HFF-Myc (cell line): Measurements from ENCODE around the gene MSI2.

Source experiments
- DNase-seq: peaks from one replicate; pipeline ENCODE4 v3.0.0-alpha.2; 2011; ENCODE audit warnings: low read depth; ENCODE audit errors: extremely low read depth
- H3K4me3 ChIP-seq: replicated peaks from 2 replicates; pipeline ENCODE4 v1.5.1; 2011; ENCODE audit warnings: low read depth, mild to moderate bottlenecking, control low read depth, low read length
- CTCF ChIP-seq: IDR thresholded peaks from 2 replicates; pipeline ENCODE4 v1.5.1; 2012; ENCODE audit warnings: mild to moderate bottlenecking, low read depth, low read length, control low read depth; ENCODE audit errors: missing control alignments

Gene MSI2

DNA sequence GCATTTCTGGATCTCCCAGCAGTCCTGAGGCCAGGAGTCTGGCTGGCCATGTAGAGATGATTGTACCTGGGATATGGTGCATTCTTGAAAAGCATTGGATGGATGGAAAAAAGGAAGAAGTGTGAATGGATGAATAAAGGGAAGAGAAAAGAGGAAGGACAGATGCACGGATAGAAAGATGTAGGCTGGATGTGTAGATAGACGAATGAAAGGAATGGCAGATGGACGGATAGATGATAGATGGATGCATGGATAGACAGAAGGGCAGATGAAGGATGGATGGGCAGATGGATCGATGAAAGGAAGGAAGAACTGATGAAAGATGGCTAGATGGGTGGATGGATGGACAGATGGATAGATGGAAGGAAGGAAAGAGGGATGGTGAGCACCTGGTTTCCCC is 210.9 kb downstream of the MSI2 start:
- no peak for DNase-seq
- no peak for TF ChIP-seq CTCF
- H3K4me3 ChIP-seq: no peak overlapping the region

GRCh38 chr17:57467801-57468200 is 211.5 kb downstream of the MSI2 start:
- H3K4me3 ChIP-seq: no peak overlapping the region
- no peak for DNase-seq
- no peak for TF ChIP-seq CTCF

- DNase-seq: no peak
- TF ChIP-seq CTCF: no peak
- no peak overlapping the region for H3K4me3 ChIP-seq
These were observed 212.8 kb downstream of the MSI2 start for GRCh38 chr17:57468932-57469775.

- no peak for TF ChIP-seq CTCF
- H3K4me3 ChIP-seq: no peak overlapping the region
- DNase-seq: no peak
These were observed 214.6 kb downstream of the MSI2 start for GRCh38 chr17:57470906-57471305.

DNA sequence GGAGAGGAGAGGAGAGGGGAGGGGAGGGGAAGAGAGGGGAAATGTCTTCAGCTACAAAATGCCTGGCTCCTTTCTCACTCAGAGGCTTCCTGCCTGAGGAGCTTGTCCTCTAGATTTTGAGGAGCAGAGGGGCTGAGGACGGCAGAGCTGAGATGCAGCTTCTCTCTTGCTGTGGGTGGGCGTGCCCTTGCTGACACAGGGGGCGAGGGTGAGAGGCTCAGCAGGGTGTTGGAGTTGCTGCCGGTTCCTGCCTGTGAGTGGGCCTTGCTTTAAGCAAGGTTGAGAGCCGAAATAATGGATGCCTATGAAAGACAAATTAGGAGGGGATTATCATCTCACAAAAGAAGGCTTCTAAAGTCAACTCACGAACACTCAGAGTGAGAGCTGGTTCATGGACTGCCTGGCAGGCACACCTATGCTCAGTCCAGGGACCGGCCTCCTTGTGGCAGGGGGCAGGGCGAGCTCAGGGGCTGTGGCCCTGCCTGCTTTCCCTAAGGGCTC is 215.6 kb downstream of the MSI2 start:
- no peak for DNase-seq
- no peak for TF ChIP-seq CTCF
- no peak overlapping the region for H3K4me3 ChIP-seq

DNA sequence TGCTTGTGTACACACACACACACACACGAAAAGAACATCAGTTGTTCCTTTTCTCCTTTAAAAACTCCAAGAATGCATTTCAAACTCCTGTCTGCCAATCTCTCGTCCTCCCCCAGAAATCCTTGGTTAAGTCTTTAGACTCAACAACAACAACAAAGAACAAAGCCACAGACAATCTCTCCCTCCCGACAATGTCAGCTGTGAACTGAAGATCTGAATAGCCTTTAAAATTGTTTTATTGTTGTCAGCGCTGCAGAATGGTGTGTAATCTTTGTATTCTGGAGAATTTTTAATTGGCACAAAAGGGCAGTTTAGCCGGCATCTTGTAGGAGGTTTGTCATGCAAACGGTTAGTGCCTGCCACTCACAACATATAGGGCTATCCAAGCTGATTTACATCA is 219.5 kb downstream of the MSI2 start:
- TF ChIP-seq CTCF: no peak
- DNase-seq: no peak

More for the DNA sequence above, 219.5 kb downstream of the MSI2 start:
- H3K4me3 ChIP-seq: no peak overlapping the region
